Measurements from ENCODE around the gene GNA12. TPM values are rescaled to one million over a fixed set of nuclear protein-coding genes. Genes with fewer than 3 reads are reported as not detected.

GNA12 gene
- total RNA-seq, 1 experiment from 2014 or later = 36.2 TPM

- no peak for DNase-seq (ENCODE audit: unreplicated experiment)
- intact Hi-C loops (cut with micrococcal nuclease) = no loop called here
- peaks cover 43% of the 10 kb centered on the region for H3K36me3 Mint-ChIP-seq (ENCODE audit: insufficient read depth, unreplicated experiment)
- no peaks in the 10 kb centered on the region for H3K9me3 Mint-ChIP-seq (ENCODE audit: unreplicated experiment)
- POLR2A ChIA-PET = no interaction called here
- H3K27me3 Mint-ChIP-seq (ENCODE audit: insufficient read depth, unreplicated experiment) = no peaks in the 10 kb centered on the region
- no peaks in the 10 kb centered on the region for H3K4me1 Mint-ChIP-seq (ENCODE audit: insufficient read depth, unreplicated experiment)
- no peak for TF ChIP-seq CTCF (IDR thresholded peaks at IDR 0.05; ENCODE audit: unreplicated experiment)
- peak overlapping the region; percentile 65 for H3K27ac Mint-ChIP-seq (ENCODE audit: low read depth, unreplicated experiment)
- no TSS peak for BruUV-seq (replicated peaks)
- CTCF ChIA-PET = interaction anchor here (0.6 kb wide), 2 partner anchors 730 to 1766 kb away, joined by 3 to 4 read pairs; no protein-coding TSS in a partner anchor
- H3K4me3 Mint-ChIP-seq (ENCODE audit: unreplicated experiment) = no peak overlapping the region
Measured at GRCh38 chr7:2792856-2793487, 51.1 kb downstream of the GNA12 start.

GRCh38 chr7:2792235-2792634 is 51.9 kb downstream of the GNA12 start:
- BruUV-seq (replicated peaks) = no TSS peak
- intact Hi-C loops (cut with micrococcal nuclease) = no loop called here
- H3K4me3 Mint-ChIP-seq (ENCODE audit: unreplicated experiment) = no peak overlapping the region
- H3K27me3 Mint-ChIP-seq (ENCODE audit: insufficient read depth, unreplicated experiment) = no peaks in the 10 kb centered on the region
- H3K27ac Mint-ChIP-seq (ENCODE audit: low read depth, unreplicated experiment) = no peak overlapping the region
- no peak for TF ChIP-seq CTCF (IDR thresholded peaks at IDR 0.05; ENCODE audit: unreplicated experiment)
- no peak for DNase-seq (ENCODE audit: unreplicated experiment)
- ChIA-PET POLR2A (no interaction called here), CTCF (interaction anchor here (0.6 kb wide), 1 partner anchor 15 kb away, joined by 3 read pairs; no protein-coding TSS in a partner anchor)
- no peaks in the 10 kb centered on the region for H3K9me3 Mint-ChIP-seq (ENCODE audit: unreplicated experiment)
- H3K4me1 Mint-ChIP-seq (ENCODE audit: insufficient read depth, unreplicated experiment) = no peaks in the 10 kb centered on the region
- peaks cover 46% of the 10 kb centered on the region for H3K36me3 Mint-ChIP-seq (ENCODE audit: insufficient read depth, unreplicated experiment)

GRCh38 chr7:2791390-2791789 is 52.7 kb downstream of the GNA12 start:
- TF ChIP-seq CTCF (IDR thresholded peaks at IDR 0.05; ENCODE audit: unreplicated experiment) = no peak
- H3K36me3 Mint-ChIP-seq (ENCODE audit: insufficient read depth, unreplicated experiment) = peaks cover 46% of the 10 kb centered on the region
- no peaks in the 10 kb centered on the region for H3K9me3 Mint-ChIP-seq (ENCODE audit: unreplicated experiment)
- H3K4me3 Mint-ChIP-seq (ENCODE audit: unreplicated experiment) = no peak overlapping the region
- POLR2A ChIA-PET = no interaction called here
- CTCF ChIA-PET = interaction anchor here (0.7 kb wide), 1 partner anchor 365 kb away, joined by 3 read pairs; no protein-coding TSS in a partner anchor
- intact Hi-C loops (cut with micrococcal nuclease) = no loop called here
- DNase-seq (ENCODE audit: unreplicated experiment) = no peak
- no peaks in the 10 kb centered on the region for H3K27me3 Mint-ChIP-seq (ENCODE audit: insufficient read depth, unreplicated experiment)
- no peaks in the 10 kb centered on the region for H3K4me1 Mint-ChIP-seq (ENCODE audit: insufficient read depth, unreplicated experiment)
- no TSS peak for BruUV-seq (replicated peaks)
- H3K27ac Mint-ChIP-seq (ENCODE audit: low read depth, unreplicated experiment) = no peak overlapping the region

- BruUV-seq (replicated peaks) = no TSS peak
- Mint-ChIP-seq H3K9me3 (ENCODE audit: unreplicated experiment) (peaks cover 6% of the 10 kb centered on the region), H3K27ac (ENCODE audit: low read depth, unreplicated experiment) (no peak overlapping the region), H3K36me3 (ENCODE audit: insufficient read depth, unreplicated experiment) (peaks cover 21% of the 10 kb centered on the region), H3K27me3 (ENCODE audit: insufficient read depth, unreplicated experiment) (no peaks in the 10 kb centered on the region), H3K4me3 (ENCODE audit: unreplicated experiment) (no peak overlapping the region), H3K4me1 (ENCODE audit: insufficient read depth, unreplicated experiment) (peaks cover 5% of the 10 kb centered on the region)
- DNase-seq (ENCODE audit: unreplicated experiment) = no peak
- intact Hi-C loops (cut with micrococcal nuclease) = no loop called here
- ChIA-PET CTCF (no interaction called here), POLR2A (interaction anchor here (0.5 to 1.7 kb wide), 3 partner anchors 14 to 1071 kb away, joined by 3 to 4 read pairs (median 4); no protein-coding TSS in a partner anchor)
- no peak for TF ChIP-seq CTCF (IDR thresholded peaks at IDR 0.05; ENCODE audit: unreplicated experiment)
Measured at GRCh38 chr7:2787251-2787951, 56.7 kb downstream of the GNA12 start.

All from MCF 10A (cell line).